Gastrocnemius medialis (tissue), 4 donors: ENCODE results near the gene OR5L1.

Experiments used
- POLR2A ChIP-seq, 2 donors: fragments of 450-650 bp; IDR thresholded peaks; one replicate each; pipeline ENCODE4 v1.6.1; 2017; ENCODE audit warnings: antibody characterized with exemption in 2 of 2, mild to moderate bottlenecking in 2 of 2, moderate library complexity in 2 of 2
- TF ChIP-seq, protein P1 (sequence below), 5 experiments: fragments of 450-650 bp in 3 of 5; fragments of 200-600 bp in 2 of 5; sonication (generic) in 2 of 5; IDR thresholded peaks in 4 of 5; conservative IDR thresholded peaks in 1 of 5; 1 replicate in 4 of 5; 2 replicates in 1 of 5; pipeline ENCODE4 v1.5.1; 2016 to 2019; ENCODE audit warnings: antibody characterized with exemption in 5 of 5, mild to moderate bottlenecking in 3 of 5, moderate library complexity in 3 of 5

DNA sequence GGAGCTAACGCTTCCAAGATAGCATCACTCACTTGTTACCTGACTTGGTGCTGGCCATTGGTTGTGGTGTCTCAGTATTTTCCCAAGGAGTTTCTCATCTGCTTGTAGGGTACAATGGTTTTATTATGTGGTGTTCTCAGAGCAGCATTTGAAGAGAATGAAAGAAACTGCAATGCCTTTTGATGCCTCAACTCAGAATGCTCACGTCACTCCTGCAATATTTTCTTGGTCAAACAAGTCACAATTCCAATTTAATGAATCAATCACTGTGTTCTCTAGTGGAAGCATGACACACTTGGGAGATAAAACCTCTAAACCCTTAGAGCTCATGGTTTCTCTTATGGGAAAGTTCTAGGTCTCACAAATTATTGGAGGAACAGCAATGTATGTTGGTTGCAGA lies 17.8 kb upstream of the OR5L1 start:
- TF ChIP-seq, protein P1, sequence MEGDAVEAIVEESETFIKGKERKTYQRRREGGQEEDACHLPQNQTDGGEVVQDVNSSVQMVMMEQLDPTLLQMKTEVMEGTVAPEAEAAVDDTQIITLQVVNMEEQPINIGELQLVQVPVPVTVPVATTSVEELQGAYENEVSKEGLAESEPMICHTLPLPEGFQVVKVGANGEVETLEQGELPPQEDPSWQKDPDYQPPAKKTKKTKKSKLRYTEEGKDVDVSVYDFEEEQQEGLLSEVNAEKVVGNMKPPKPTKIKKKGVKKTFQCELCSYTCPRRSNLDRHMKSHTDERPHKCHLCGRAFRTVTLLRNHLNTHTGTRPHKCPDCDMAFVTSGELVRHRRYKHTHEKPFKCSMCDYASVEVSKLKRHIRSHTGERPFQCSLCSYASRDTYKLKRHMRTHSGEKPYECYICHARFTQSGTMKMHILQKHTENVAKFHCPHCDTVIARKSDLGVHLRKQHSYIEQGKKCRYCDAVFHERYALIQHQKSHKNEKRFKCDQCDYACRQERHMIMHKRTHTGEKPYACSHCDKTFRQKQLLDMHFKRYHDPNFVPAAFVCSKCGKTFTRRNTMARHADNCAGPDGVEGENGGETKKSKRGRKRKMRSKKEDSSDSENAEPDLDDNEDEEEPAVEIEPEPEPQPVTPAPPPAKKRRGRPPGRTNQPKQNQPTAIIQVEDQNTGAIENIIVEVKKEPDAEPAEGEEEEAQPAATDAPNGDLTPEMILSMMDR (IDR thresholded peaks at IDR 0.05 in 4 of 5, conservative IDR thresholded peaks at IDR 0.05 in 1 of 5) = no peak
- no peak for TF ChIP-seq POLR2A (IDR thresholded peaks at IDR 0.05)
